EH (cell line): ENCODE results near the gene TEK.
"Not testable (repeated sequence)": the region's sequence is repeated elsewhere in the genome, so short reads cannot be mapped to it uniquely, and the experiment has no call there.

Source experiments
- DNase-seq: peaks from one replicate; pipeline ENCODE4 v3.0.0-alpha.2; 2015; ENCODE audit warnings: low read depth

Gene TEK

GRCh38 chr9:27227192-27227591 is 118.2 kb downstream of the TEK start:
- peak; percentile 35 for DNase-seq

- not testable (repeated sequence) for DNase-seq
Observed at GRCh38 chr9:27239648-27240047, 130.6 kb downstream of the TEK start.

- DNase-seq: peak; percentile 44
Observed at GRCh38 chr9:27247756-27248155, 138.7 kb downstream of the TEK start.

- DNase-seq: peak; percentile 20
Observed at GRCh38 chr9:27248702-27249101, 139.7 kb downstream of the TEK start.

GRCh38 chr9:27258662-27259061 is 149.6 kb downstream of the TEK start:
- DNase-seq: no peak

- DNase-seq: no peak
Observed at GRCh38 chr9:27260789-27261516, 151.9 kb downstream of the TEK start.

GRCh38 chr9:27261517-27262211 is 152.6 kb downstream of the TEK start:
- peak; percentile 17 for DNase-seq

GRCh38 chr9:27272103-27272502 is 163.1 kb downstream of the TEK start:
- no peak for DNase-seq

GRCh38 chr9:27273186-27273585 is 164.2 kb downstream of the TEK start:
- no peak for DNase-seq

GRCh38 chr9:27276193-27277030 is 167.4 kb downstream of the TEK start:
- DNase-seq: peak; percentile 61

GRCh38 chr9:27278374-27278773 is 169.3 kb downstream of the TEK start:
- DNase-seq: no peak

GRCh38 chr9:27279611-27280010 is 170.6 kb downstream of the TEK start:
- no peak for DNase-seq
